Measurements from ENCODE around the gene CXCL17.
A peak's percentile ranks its signal among the peaks of the same experiment; 100 is the strongest.

Gene CXCL17

GRCh38 chr19:42397263-42398166 is 45.2 kb downstream of the CXCL17 start:
- no peak for DNase-seq

- DNase-seq = peak; percentile 97
Observed at GRCh38 chr19:42396381-42397262, 46.1 kb downstream of the CXCL17 start.

- no peak for DNase-seq
Observed at GRCh38 chr19:42394751-42395150, 48.0 kb downstream of the CXCL17 start.

- no peak for DNase-seq
Observed at GRCh38 chr19:42392165-42392564, 50.6 kb downstream of the CXCL17 start.

GRCh38 chr19:42389899-42390298 is 52.8 kb downstream of the CXCL17 start, which contains the start of gene CNFN:
Gene CNFN (minus strand): TSS chr19:42390297. CDS start chr19:42389037, 1,260 bp downstream.
- no peak for DNase-seq

- DNase-seq = no peak
Observed at GRCh38 chr19:42388851-42389489, 53.8 kb downstream of the CXCL17 start.

- DNase-seq = peak; percentile 62
Observed at GRCh38 chr19:42386974-42387707, 55.6 kb downstream of the CXCL17 start.

- no peak for DNase-seq
Observed at GRCh38 chr19:42380155-42380554, 62.6 kb downstream of the CXCL17 start.
